Measurements from ENCODE around the gene CDT1.

- no peak for TF ChIP-seq CTCF (IDR thresholded peaks at IDR 0.05; ENCODE audit: poor library complexity)
- no peak for TF ChIP-seq EZH2 (IDR thresholded peaks at IDR 0.05; ENCODE audit: borderline replicate concordance)
- no peak for TF ChIP-seq EZH2phosphoT487 (IDR thresholded peaks at IDR 0.05; ENCODE audit: low read depth, severe bottlenecking, unreplicated experiment)
Measured at GRCh38 chr16:88768071-88768783, 35.4 kb upstream of the CDT1 start.
